AG04449 (cell line): ENCODE data around the gene C11orf42.

Source experiments
- CTCF ChIA-PET: fragments of 350-600 bp; formaldehyde crosslinking; extraction: SDS; loops from one replicate; lab custom pipeline; 2021; ENCODE audit warnings: antibody characterized with exemption; lab: Yijun Ruan, JAX
- POLR2A ChIA-PET: fragments of 400-600, 350-600 bp; formaldehyde crosslinking; extraction: SDS; loops from one replicate; lab custom pipeline; 2020; ENCODE audit warnings: antibody characterized with exemption, inconsistent platforms; lab: Yijun Ruan, JAX
- DNase-seq: peaks from one replicate; pipeline ENCODE4 v3.0.0-alpha.2; 2010; ENCODE audit warnings: low read depth, low spot score
- H3K4me3 ChIP-seq: 2 replicates; pipeline ENCODE4 v1.5.1; 2011; ENCODE audit warnings: low read depth, mild to moderate bottlenecking, control low read depth, low read length
- TF ChIP-seq, protein P1 (sequence below): IDR thresholded peaks from one replicate; pipeline ENCODE4 v1.5.1; 2011; ENCODE audit warnings: mild to moderate bottlenecking, moderate library complexity, low read length, control low read depth, inconsistent platforms; ENCODE audit not compliant: insufficient read depth; ENCODE audit errors: missing control alignments

C11orf42 gene

DNA sequence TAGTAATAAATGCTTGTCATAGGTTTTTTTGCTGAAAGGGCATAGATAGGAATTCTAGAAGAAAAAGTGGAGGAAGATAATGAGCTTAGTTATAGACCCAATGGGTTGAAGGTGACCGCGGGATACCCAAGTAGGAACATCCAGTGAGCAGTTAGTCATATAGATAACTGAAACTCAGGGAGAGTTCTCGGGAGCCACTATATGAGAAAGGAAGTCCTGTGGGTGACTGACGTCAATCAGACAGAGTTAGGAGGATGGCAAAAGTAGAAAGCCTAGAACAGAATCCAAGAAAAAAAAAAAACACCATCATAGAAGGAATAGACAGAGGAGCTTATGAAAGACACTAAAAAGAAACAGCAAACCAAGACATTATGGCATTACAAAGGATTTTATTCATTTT, 31.9 kb downstream of the C11orf42 start:
- no peak for DNase-seq
- TF ChIP-seq, protein P1, sequence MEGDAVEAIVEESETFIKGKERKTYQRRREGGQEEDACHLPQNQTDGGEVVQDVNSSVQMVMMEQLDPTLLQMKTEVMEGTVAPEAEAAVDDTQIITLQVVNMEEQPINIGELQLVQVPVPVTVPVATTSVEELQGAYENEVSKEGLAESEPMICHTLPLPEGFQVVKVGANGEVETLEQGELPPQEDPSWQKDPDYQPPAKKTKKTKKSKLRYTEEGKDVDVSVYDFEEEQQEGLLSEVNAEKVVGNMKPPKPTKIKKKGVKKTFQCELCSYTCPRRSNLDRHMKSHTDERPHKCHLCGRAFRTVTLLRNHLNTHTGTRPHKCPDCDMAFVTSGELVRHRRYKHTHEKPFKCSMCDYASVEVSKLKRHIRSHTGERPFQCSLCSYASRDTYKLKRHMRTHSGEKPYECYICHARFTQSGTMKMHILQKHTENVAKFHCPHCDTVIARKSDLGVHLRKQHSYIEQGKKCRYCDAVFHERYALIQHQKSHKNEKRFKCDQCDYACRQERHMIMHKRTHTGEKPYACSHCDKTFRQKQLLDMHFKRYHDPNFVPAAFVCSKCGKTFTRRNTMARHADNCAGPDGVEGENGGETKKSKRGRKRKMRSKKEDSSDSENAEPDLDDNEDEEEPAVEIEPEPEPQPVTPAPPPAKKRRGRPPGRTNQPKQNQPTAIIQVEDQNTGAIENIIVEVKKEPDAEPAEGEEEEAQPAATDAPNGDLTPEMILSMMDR: no peak
- no peak overlapping the region for H3K4me3 ChIP-seq
- POLR2A ChIA-PET: interaction anchor here (1.3 kb wide), 1 partner anchor 82 kb away, joined by 3 read pairs; no protein-coding TSS in a partner anchor
- CTCF ChIA-PET: interaction anchor here (1.0 to 5.2 kb wide), 4 partner anchors 14 to 125 kb away, joined by 3 to 44 read pairs (median 10); no protein-coding TSS in a partner anchor

DNA sequence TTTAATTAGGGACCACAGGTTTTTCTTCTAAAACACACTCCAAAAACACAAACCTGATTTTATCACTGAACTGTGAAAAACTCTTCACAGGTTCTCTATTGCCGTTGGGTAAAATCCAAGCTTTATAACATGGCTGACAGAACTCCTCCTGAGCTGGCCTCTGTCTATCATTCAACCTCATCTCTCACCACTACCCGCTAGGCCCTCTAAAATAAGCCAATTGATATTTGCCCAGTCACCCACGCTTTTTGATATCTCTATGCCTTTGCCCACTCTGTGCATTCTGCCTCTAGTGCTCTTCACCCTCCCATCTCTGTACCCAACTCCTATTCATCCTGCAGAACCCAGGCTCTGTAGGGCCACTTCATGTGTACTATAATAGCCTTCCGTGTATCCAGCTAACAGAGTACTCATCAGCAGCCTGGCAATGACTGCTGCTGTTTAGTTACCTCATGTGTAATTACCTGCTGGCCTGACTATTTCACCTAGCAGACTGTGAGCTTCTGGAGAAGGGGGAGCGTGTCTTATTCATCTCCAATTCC, 32.5 kb downstream of the C11orf42 start:
- TF ChIP-seq, protein P1: no peak
- DNase-seq: no peak
- no peak overlapping the region for H3K4me3 ChIP-seq
- POLR2A ChIA-PET: interaction anchor here (0.7 kb wide), 1 partner anchor 125 kb away, joined by 4 read pairs; no protein-coding TSS in a partner anchor
- CTCF ChIA-PET: interaction anchor here (1.0 to 5.2 kb wide), 3 partner anchors 13 to 125 kb away, joined by 3 to 44 read pairs (median 10); no protein-coding TSS in a partner anchor

DNA sequence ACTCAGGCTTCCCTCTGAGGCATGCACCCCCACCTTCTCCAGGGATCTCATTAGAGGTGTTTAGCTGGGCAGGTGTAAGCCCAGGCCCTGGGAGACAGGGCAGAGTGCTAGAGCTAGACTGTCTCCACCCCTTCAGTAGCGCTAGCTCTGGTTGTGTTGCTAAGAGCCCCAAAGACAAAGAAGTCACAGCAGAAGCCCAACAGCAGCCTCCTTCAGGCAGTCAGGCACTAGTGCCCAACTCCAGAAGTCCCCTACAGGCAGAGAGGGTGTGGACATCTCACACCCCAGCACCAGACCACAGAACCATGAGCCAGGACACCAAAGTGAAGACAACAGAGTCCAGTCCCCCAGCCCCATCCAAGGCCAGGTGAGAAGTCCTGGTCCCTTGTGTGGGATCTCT, 33.5 kb downstream of the C11orf42 start, which contains the start of gene CNGA4:
Gene CNGA4, plus strand, starts transcription at position 188 of the 400 bp plus-strand sequence. Its CDS starts 118 bp downstream, at position 306.
- H3K4me3 ChIP-seq: no peak within 1 kb of the TSS
- no peak for DNase-seq
- CTCF ChIA-PET: interaction anchor here (0.7 to 5.2 kb wide), 3 partner anchors 12 to 124 kb away, joined by 5 to 44 read pairs (median 10); no protein-coding TSS in a partner anchor
- TF ChIP-seq, protein P1: no peak
- POLR2A ChIA-PET: no interaction called here

DNA sequence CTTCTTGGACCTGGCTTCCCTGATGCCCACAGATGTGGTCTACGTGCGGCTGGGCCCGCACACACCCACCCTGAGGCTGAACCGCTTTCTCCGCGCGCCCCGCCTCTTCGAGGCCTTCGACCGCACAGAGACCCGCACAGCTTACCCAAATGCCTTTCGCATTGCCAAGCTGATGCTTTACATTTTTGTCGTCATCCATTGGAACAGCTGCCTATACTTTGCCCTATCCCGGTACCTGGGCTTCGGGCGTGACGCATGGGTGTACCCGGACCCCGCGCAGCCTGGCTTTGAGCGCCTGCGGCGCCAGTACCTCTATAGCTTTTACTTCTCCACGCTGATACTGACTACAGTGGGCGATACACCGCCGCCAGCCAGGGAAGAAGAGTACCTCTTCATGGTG, 34.8 kb downstream of the C11orf42 start:
- ChIA-PET POLR2A (interaction anchor here (0.6 kb wide), 1 partner anchor 68 kb away, joined by 3 read pairs; no protein-coding TSS in a partner anchor), CTCF (interaction anchor here (1.4 to 4.3 kb wide), 2 partner anchors 11 to 18 kb away, joined by 3 to 50 read pairs; no protein-coding TSS in a partner anchor)
- TF ChIP-seq, protein P1: no peak
- H3K4me3 ChIP-seq: no peak overlapping the region
- no peak for DNase-seq

DNA sequence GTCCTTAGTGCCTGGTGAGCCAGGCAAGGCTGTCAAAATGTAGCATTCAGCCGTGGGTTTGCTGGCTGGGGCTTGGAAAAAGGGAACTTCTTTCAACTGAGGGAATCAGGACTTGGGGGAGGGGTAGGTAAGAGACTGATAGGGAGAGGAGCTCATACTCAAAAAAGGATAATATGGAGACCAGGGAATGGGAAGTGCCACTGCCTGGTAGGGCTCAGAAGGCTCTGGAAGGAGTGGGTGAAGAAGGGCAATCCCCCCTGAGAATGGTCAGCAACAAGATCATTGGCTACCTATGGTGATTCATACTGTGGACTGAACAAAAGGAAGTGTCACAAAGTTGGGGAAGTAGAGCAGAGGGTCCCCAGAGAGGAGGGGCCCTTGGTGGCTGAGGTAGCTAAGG, 35.4 kb downstream of the C11orf42 start:
- ChIA-PET POLR2A (interaction anchor here (0.6 kb wide), 1 partner anchor 68 kb away, joined by 3 read pairs; no protein-coding TSS in a partner anchor), CTCF (interaction anchor here (1.4 to 4.3 kb wide), 2 partner anchors 11 to 18 kb away, joined by 3 to 50 read pairs; no protein-coding TSS in a partner anchor)
- TF ChIP-seq, protein P1: no peak
- H3K4me3 ChIP-seq: no peak overlapping the region
- no peak for DNase-seq

DNA sequence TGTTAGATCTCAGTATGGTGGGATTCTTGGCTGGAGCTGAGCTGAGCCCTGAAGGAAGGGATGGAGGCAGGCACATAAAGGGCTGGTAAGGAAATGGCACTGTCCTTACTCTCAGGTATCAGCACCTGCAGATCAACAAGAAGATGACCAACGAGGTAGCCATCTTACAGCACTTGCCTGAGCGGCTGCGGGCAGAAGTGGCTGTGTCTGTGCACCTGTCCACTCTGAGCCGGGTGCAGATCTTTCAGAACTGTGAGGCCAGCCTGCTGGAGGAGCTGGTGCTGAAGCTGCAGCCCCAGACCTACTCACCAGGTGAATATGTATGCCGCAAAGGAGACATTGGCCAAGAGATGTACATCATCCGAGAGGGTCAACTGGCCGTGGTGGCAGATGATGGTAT, 36.0 kb downstream of the C11orf42 start:
- no peak overlapping the region for H3K4me3 ChIP-seq
- no peak for DNase-seq
- ChIA-PET CTCF (interaction anchor here (1.4 to 4.3 kb wide), 2 partner anchors 10 to 17 kb away, joined by 3 to 50 read pairs; no protein-coding TSS in a partner anchor), POLR2A (no interaction called here)
- TF ChIP-seq, protein P1: no peak
